Fibroblast of lung (primary cell): Measurements from ENCODE around the gene EIF4E. TPM values are rescaled to one million over a fixed set of nuclear protein-coding genes. Genes with fewer than 3 reads are reported as not detected.
A peak's percentile ranks its signal among the peaks of the same experiment; 100 is the strongest.

Source experiments
- DNase-seq, 2 donors: peaks; one replicate each; pipeline versions ENCODE4 v3.0.0 to v3.0.0-alpha.2; 2010; ENCODE audit warnings: low read depth in 2 of 2
- H2AFZ ChIP-seq: 2 replicates; pipeline ENCODE4 v1.5.1; 2012; ENCODE audit warnings: low read length, control low read depth, inconsistent platforms
- H3K27ac ChIP-seq: 2 replicates; pipeline ENCODE4 v1.5.1; 2011; ENCODE audit warnings: low read length, control low read depth; ENCODE audit not compliant: insufficient read depth
- H3K27me3 ChIP-seq: 2 replicates; pipeline ENCODE4 v1.5.1; 2011; ENCODE audit warnings: mild to moderate bottlenecking, low read length; ENCODE audit not compliant: control insufficient read depth, insufficient read depth
- H3K36me3 ChIP-seq: 2 replicates; pipeline ENCODE4 v1.5.1; 2011; ENCODE audit warnings: low read length; ENCODE audit not compliant: control insufficient read depth, insufficient read depth
- H3K4me1 ChIP-seq: 2 replicates; pipeline ENCODE4 v1.5.1; 2011; ENCODE audit warnings: low read length; ENCODE audit not compliant: control insufficient read depth, insufficient read depth; ENCODE audit errors: extremely low read depth
- H3K4me2 ChIP-seq: 2 replicates; pipeline ENCODE4 v1.5.1; 2011; ENCODE audit warnings: low read length, control low read depth; ENCODE audit not compliant: insufficient read depth; ENCODE audit errors: extremely low read depth
- H3K4me3 ChIP-seq, 4 experiments: fragments of 200-600 bp in 1 of 4; sonication (generic) in 1 of 4; replicated peaks in 1 of 4; 2 replicates each; pipeline ENCODE4 v1.5.1; 2011 to 2016; ENCODE audit warnings: low read length in 4 of 4, low read depth in 3 of 4, mild to moderate bottlenecking in 3 of 4, control low read depth in 2 of 4, inconsistent platforms in 1 of 4, mixed read lengths in 1 of 4; ENCODE audit not compliant: insufficient read depth in 1 of 4; ENCODE audit errors: control extremely low read depth in 1 of 4
- H3K79me2 ChIP-seq: 2 replicates; pipeline ENCODE4 v1.5.1; 2012; ENCODE audit warnings: mild to moderate bottlenecking, low read length, inconsistent platforms; ENCODE audit not compliant: control insufficient read depth, insufficient read depth
- H3K9ac ChIP-seq: 2 replicates; pipeline ENCODE4 v1.5.1; 2011; ENCODE audit warnings: mild to moderate bottlenecking, low read length, control low read depth; ENCODE audit not compliant: insufficient read depth
- H3K9me3 ChIP-seq: 2 replicates; pipeline ENCODE4 v1.5.1; 2012; ENCODE audit warnings: low read depth, low read length; ENCODE audit not compliant: control insufficient read depth, insufficient read depth
- H4K20me1 ChIP-seq: 2 replicates; pipeline ENCODE4 v1.5.1; 2011; ENCODE audit warnings: low read length; ENCODE audit not compliant: control insufficient read depth, insufficient read depth; ENCODE audit errors: extremely low read depth
- CTCF ChIP-seq, 2 donors: IDR thresholded peaks in 1 of 2; conservative IDR thresholded peaks in 1 of 2; 1 replicate in 1 of 2; 2 replicates in 1 of 2; pipeline ENCODE4 v1.5.1; 2011 to 2012; ENCODE audit warnings: low read length in 2 of 2, control low read depth in 1 of 2, inconsistent platforms in 1 of 2, low read depth in 1 of 2, mild to moderate bottlenecking in 1 of 2
- EZH2 ChIP-seq: IDR thresholded peaks from 2 replicates; pipeline ENCODE4 v1.5.1; 2012; ENCODE audit warnings: low read length, control low read depth, mild to moderate bottlenecking; ENCODE audit errors: missing control alignments
- polyA minus RNA-seq: library from RNA; depleted of rRNA, polyadenylated mRNA; stranded (reverse); fragments of >200 nt; gene quantifications from 2 replicates; pipeline ENCODE4 v1.2.3, GENCODE V29; 2011; ENCODE audit warnings: low replicate concordance
- polyA plus RNA-seq, 2 donors: library from polyadenylated mRNA; depleted of rRNA in 1 of 2; stranded (reverse) in 1 of 2; unstranded in 1 of 2; fragments of >200 nt; gene quantifications; 2 replicates each; pipeline ENCODE4 v1.2.1, GENCODE V29; 2011 to 2012; ENCODE audit warnings: missing spikeins in 1 of 2
- total RNA-seq: library from RNA; depleted of rRNA; stranded (reverse); fragments of >200 nt; gene quantifications from 2 replicates; pipeline ENCODE4 v1.2.1, GENCODE V29; 2014

The EIF4E gene
- total RNA-seq = 138 and 139 TPM in 2 replicates
- polyA plus RNA-seq = 124 and 143 TPM in 2 replicates
- 82.1 and 94.4 TPM in 2 replicates for polyA plus RNA-seq (2012)
- polyA minus RNA-seq = 16.5 and 16.9 TPM in 2 replicates

GRCh38 chr4:98928505-98929340, at the start of gene EIF4E:
EIF4E (minus strand) TSS chr4:98929133; CDS start chr4:98929112, 21 bp downstream.
- Histone ChIP-seq H4K20me1 (no peaks in the 10 kb centered on the region), H3K9me3 (no peaks in the 10 kb centered on the region), H3K27me3 (no peaks in the 10 kb centered on the region), H3K4me1 (peaks cover 3% of the 10 kb centered on the region), H3K27ac (peak within 1 kb of the TSS; percentile 95), H3K4me2 (peak within 1 kb of the TSS; percentile 88), H3K36me3 (peaks cover 2% of the 10 kb centered on the region), H3K4me3 (peak within 1 kb of the TSS; percentile 74 to 98 (median 90)), H3K9ac (peak within 1 kb of the TSS; percentile 89), H3K79me2 (peaks cover 49% of the 10 kb centered on the region), H2AFZ (peak within 1 kb of the TSS; percentile 97)
- peak; percentile 99 for DNase-seq
- no peak for TF ChIP-seq EZH2
- TF ChIP-seq CTCF (conservative IDR thresholded peaks at IDR 0.05 in 1 of 2, IDR thresholded peaks at IDR 0.05 in 1 of 2; ENCODE audit: low read depth in 1 of 2, low read length in 2 of 2) = no peak

- Histone ChIP-seq H3K9me3 (no peaks in the 10 kb centered on the region), H3K36me3 (no peaks in the 10 kb centered on the region), H2AFZ (no peak overlapping the region), H3K27ac (no peak overlapping the region), H3K4me1 (no peaks in the 10 kb centered on the region), H3K79me2 (no peaks in the 10 kb centered on the region), H3K27me3 (no peaks in the 10 kb centered on the region), H3K4me3 (no peak overlapping the region), H3K9ac (no peak overlapping the region), H4K20me1 (no peaks in the 10 kb centered on the region), H3K4me2 (no peak overlapping the region)
- TF ChIP-seq CTCF (conservative IDR thresholded peaks at IDR 0.05 in 1 of 2, IDR thresholded peaks at IDR 0.05 in 1 of 2; ENCODE audit: low read depth in 1 of 2, low read length in 2 of 2) (no peak), EZH2 (no peak)
- no peak for DNase-seq
Measured at GRCh38 chr4:98977557-98977956, 48.6 kb upstream of the EIF4E start.

GRCh38 chr4:98976716-98977115, 47.8 kb upstream of the EIF4E start:
- H3K27me3 ChIP-seq = no peaks in the 10 kb centered on the region
- H2AFZ ChIP-seq = no peak overlapping the region
- no peaks in the 10 kb centered on the region for H3K4me1 ChIP-seq
- H3K27ac ChIP-seq = no peak overlapping the region
- H3K4me3 ChIP-seq = no peak overlapping the region
- no peaks in the 10 kb centered on the region for H3K9me3 ChIP-seq
- H3K36me3 ChIP-seq = no peaks in the 10 kb centered on the region
- TF ChIP-seq CTCF (conservative IDR thresholded peaks at IDR 0.05 in 1 of 2, IDR thresholded peaks at IDR 0.05 in 1 of 2; ENCODE audit: low read depth in 1 of 2, low read length in 2 of 2) = no peak
- no peak for TF ChIP-seq EZH2
- peak in 1 of 2 donors; percentile 67 for DNase-seq
- no peaks in the 10 kb centered on the region for H3K79me2 ChIP-seq
- H4K20me1 ChIP-seq = no peaks in the 10 kb centered on the region
- no peak overlapping the region for H3K4me2 ChIP-seq
- no peak overlapping the region for H3K9ac ChIP-seq
